GOT3 (cell line): ENCODE measurements around the gene LHFPL6.

ENCODE experiments used
- DNase-seq: peaks from one replicate; lab custom pipeline; 2025; ENCODE audit warnings: mixed read lengths; lab: John Stamatoyannopoulos, UW

Gene LHFPL6

DNA sequence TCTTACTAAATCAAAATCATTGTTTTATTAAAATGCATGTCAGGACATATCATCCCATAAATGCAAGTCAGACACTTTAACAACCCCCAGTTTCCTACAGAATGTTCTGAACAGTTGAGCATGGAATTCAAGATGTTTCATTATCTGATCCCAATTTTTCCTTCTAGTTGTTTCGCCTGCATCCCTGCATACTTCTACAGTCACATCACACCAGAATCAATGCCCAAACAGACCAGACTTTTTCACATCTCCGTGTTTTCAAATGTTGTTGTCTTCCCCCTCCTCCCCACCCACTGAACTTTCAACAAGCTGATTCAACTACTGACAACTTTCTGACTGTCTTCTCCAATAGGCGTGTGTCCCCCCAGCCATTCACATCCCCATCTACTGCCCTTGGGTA, 48.6 kb downstream of the LHFPL6 start:
- DNase-seq: no peak

DNA sequence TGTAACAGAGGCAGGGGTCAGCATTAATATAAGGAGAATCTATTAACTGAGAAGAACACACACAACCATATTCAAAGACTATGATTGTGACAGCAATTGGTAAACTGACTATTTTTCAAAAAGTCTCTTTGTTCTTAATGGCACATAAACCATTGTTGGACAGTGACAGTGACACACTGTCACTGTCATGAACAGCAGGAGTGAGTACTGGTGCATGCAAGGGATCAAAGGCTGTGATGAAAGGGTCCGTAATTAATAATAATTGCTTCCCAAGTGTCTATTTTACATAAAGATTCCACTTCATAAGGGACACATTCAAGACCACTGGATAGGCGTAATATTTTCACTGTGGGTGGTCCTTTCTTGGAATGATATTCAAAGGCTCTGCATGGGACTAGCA, 50.7 kb downstream of the LHFPL6 start:
- no peak for DNase-seq

DNA sequence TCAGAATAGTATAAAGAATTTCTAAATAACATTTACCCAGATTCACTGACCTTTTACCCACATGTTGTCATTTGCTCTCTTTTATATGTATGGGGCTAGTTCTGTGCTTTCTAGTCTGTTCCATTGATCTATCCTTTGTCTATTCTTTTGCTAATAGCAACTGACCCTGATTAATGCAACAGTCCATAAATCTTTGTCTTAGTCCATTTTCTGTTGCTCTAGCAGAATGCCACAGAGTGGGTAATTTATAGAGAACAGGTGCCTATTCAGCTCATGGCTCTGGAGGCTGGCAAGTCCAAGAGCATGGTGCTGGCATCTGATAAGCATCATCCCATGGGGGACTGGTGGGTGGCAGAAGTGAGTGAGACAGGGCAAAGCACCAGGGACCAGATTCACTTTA, 52.1 kb downstream of the LHFPL6 start:
- DNase-seq: no peak

DNA sequence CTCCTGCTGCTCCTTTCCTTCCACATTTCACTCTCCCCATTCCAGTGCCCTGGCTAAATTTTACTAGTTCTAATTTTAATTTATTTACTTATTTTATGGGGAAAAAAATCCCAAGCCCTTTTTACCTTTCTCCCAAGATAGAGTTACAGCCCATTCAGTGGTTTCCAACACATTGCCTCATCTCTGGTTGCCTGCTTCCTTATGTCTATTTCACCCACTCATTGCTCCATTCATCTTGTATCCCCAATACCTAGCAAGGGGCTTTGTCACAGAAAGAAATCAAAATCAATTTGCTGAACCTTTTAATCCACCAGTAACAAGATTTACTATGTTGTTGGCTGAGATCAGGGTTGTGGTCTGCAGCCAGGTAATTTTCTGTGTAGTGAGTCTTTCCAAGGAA, 55.9 kb downstream of the LHFPL6 start:
- no peak for DNase-seq

DNA sequence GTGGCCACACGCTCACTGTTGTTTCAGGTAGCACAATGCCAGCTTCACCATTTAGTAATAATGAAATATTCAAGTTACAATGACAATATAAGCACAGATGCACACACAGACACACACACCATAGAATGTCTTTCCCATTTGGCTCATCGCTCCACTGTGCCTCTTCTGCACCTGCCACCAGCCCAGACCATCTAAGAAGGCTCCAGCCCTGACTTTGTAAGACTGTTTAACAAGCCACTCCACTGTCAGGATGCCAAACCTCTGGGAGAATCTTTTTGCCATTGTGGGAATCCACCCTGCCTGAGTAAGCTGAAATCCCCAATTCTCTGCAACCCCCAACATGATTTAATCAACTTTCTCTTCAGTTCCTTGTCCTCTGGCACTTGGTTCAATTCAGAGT, 60.6 kb downstream of the LHFPL6 start:
- DNase-seq: no peak

DNA sequence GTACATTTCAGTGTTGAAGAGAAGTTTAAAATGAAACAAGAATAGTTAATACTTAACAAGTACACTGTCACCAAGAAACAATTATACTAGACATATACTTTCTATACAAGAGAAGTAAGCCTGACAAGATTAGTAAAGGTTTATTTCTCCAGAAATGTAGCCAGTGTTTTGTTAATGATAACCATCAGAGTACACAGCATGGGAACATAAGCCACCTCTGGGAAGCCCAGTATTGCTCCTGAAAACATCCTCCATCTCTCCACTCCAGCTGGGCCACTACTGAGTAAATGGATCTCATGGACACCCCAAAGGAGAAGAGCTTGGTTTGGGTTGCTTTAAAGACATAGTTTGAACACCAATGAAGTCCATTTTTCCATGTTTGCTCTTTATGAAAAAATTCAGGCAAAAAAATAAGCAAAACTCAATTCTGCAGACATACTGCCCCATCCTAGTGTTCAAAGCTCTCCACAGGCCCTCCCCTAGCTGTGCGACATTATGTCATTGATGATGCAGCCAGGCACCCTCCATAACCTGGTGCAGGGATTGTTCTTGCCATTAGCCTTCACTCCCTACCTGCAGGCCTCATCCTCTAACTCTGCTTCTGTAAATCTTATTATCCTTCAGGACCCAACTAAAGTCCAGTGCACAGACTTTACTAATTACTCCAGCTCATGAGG, 61.9 kb downstream of the LHFPL6 start:
- DNase-seq: no peak

DNA sequence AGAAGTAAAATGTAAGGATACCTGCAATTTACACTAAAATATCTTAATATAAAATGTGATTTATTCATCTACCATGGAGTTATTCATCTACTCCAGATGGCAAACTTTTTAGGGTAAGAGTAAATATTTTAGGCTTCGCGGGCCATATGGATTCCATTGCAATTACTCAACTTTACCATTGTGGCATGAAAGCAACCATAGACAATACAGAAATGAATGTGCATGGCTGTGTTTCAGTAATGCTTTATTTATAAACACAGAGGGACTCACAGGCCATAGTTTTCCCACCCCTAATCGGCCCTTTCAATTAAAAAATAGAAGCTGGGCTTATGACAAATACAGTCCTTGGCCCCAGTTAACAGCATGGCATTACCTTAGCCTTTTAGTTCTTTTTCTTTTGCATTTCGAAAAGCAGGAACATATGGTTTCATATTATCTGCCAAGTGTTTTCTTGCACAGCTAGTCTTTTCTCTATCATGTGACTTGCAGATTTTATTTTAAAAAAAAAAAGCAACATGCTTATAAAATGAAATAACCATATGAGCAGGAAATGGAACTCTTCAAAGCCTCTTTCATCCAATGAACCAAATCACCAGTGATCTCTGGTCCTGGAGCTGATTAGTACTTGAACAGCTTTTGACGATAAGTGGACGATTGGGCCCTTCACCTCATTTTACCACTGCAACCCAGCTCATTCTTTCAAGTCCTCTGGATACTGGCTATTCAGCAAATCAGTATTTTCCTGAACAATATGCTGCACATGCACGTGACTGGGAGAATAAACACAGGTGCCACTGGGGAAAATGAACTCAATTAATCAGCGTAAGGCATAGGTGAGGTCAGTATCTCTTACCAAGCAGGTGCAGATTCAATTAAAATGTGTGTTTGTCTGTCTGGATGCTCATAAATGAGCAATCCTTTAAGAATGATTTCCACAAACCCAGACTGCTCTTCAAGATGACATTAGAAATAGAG, 63.9 kb downstream of the LHFPL6 start:
- DNase-seq: no peak

DNA sequence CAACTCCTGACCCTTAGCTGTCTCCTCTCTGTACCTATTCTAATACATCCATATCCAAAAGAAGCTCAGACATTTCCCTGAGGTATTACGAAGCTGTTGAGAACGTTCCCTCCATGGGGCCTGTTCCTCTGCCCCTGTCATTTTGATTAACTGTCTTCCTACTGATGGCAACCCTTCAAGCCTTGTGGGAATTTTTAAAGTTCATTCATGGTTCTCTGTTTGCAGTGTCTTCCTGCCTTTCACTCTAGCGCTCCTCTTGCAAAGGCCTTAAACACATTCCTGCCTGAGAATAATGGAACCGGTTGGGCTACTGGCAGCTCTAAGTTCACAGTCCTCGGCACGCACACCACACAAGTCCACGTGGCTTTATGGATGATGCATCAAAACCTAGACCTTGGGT, 66.1 kb downstream of the LHFPL6 start:
- no peak for DNase-seq

DNA sequence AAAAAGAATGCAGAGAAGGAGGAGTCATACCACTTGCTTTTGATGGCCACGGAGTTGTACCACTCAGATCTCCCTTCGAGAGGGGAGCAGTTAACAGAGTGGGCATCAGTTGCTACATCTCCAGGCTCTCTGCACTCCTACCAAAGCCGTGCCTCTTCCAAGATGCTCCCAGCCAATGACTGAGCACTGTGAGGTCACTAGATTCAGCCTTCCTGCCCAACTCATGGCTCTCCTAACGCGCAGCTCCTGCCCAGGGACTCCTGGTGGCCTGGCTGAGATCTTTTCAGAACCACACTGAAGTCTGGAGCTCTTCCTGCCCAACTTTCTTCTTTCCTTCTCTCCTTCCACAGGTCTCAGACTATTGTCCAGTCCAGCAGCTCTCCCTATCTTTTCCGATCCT, 66.7 kb downstream of the LHFPL6 start:
- no peak for DNase-seq

DNA sequence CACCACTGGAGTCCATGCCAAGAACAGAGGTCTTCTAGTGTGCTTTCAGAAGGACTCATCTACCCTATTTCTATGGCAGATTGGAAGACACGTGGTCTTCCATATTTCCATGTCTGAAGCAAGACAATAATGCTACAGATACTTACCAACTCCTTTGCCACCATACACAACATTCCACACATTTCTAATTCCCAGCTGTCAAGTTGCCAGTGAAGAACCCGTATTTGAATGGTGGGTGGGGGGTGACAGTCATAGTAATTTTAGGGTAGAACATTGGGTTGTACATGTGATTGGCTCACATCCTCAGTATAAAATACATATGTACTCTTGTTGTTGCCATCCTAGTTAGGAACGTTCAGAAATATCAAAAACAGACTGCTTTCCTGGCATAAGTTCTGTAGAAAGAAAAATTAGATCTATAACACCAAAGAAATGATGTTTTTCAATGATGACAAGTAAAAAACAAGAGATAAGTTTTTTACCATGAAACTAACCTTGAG, 69.3 kb downstream of the LHFPL6 start:
- DNase-seq: no peak

DNA sequence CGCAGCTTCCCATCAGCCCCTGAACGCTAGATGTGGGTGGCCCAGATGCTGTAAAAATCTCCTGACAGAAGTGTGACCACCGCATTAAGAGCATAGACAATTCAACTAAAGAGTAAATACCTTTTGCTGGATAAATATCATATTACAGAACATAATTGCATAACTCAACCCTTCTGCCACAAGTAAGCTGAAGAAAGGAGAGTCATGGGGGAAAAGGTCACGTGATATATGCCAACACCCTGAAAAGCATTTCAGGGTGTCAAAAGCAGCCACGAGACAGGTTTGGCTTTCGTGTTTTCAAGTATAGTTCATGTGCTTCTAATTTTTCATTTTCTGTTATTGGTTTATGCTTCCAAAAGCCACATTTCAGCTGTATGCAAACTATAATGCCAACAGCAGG, 71.3 kb downstream of the LHFPL6 start:
- DNase-seq: no peak

DNA sequence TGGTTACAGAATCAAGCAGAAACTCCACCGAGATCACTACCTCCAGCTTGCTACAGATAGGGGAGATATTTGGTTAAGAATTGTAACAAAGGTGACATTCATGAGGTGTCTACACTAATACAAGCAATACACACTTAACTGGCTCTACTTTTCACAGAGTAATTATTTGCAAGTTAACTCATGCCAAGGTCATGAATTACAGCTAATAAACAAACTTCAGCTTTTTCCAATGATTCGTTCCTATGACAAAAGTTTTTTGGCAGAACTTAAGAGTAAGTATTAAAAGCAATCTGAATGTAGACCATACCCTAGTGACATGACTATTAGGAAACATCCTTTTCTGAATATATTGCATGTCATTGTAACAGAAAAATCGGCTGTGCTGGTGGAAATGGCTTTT, 72.1 kb downstream of the LHFPL6 start:
- DNase-seq: no peak

DNA sequence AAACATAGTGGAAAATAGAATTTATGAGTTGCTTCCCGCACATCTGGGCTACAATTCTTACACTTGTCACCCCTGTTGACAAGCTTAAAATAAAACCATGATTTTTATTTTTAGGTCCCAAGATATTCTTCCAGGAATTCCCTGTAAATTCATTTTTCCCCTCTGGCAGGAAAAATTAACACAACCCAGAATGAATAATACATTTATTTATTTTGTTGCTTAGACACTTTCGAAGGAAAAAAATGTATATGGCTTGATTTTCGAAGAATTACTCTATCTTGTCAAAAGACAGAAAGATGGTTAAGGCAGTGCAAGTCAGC, 74.4 kb downstream of the LHFPL6 start:
- no peak for DNase-seq

DNA sequence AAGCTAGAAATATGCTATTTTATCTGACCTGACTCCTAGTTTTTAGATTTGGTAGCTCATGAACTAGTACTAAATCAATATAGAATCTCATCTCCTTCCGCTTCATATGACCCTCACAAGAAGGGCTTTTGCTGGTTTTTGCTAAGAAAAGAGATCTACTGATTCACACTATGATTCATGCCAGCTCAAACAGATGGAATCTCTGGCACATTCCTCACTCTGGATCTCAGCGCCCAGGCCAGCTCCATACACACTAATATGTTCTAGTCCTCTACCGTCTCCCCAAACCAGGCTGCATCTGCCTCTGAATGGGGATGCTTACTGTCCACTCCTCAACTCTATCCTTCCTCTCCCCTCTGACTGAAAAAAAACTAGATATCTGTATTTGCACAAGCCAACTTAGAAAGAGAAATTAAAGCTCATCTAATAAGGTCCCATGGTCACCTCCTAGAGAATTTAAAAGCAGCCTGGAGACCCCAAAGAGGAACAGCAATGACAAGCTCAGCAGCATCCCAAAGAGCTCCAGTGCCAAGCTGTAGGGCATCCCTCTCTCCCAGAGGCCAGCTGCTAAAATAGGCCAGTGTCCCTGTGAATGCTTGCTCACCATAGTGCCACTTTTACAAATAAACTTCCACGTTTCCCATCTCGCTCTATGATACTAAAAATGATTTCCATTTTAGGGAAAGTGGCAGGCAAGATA, 74.9 kb downstream of the LHFPL6 start:
- DNase-seq: no peak

DNA sequence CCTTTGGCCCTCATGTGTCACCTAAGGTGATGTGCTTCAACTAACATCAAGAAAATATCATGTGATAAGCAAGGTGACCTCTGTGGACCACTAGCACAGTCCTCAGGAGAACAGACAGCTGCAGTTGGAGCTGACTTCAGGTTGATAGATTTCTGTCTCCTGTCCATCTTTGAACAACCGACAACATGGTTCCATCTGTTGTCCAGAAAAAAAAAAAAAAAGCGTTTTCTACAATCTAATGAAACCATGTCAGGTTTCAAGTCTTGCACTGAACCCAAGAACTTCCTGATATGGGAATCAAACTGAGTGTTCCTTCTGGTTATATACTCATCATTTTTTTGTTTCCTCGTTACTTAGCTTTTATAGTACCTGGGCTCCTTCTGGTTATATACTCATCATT, 75.7 kb downstream of the LHFPL6 start:
- DNase-seq: no peak

DNA sequence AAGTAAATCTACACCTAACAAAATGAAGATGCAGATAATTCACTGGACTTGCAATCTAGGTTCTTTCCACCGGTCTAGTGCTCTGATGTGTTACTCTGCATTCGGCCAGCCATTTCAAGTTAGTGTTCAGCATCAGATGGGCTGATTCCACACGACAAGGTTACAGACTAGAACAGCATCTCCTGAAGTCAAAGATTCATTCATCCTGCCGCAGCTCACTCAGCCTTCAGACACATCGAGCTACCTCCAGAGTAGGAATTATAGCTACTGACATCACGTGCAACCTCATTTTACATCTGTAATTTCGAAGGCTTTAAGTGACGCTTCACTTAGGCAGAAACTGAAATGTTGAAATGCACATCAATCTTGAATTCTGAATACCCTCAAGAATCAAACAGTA, 76.5 kb downstream of the LHFPL6 start:
- no peak for DNase-seq

DNA sequence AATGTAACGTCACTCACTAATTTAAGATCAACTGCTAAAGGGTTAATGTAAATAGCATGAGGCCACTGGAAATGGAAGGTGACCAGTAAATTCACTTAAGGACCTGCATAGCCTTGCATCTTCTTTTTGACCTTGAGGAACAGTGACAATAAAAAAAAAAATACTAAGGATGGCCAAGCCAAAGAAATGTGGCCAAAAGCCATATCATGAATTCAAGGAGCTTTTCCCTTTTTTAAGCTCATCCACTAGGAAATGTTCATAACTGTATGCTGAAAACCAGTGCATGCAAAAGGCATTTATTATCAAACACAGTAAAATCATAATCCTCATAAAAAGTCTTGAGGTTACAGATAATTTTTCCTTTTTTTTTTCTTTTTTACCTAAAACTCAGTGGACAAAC, 77.5 kb downstream of the LHFPL6 start:
- DNase-seq: no peak

DNA sequence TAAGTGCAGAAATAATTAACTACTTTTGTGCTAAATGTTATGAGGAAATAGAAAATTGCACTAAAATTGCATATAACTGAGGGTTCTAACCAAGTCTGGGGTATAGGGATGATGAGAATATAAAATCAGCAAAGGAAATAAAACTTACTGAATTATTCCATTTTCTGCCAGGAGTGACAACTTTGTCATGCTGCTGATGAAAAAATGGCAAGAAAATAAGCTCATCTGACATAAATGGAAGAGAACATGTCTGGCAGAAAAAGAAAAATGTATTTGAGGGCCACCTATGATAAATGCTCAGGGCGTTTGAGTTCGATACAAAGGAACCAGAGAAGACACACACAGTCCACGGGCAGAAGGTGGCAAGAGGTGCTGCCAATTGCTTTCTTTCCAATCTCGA, 78.2 kb downstream of the LHFPL6 start:
- no peak for DNase-seq

DNA sequence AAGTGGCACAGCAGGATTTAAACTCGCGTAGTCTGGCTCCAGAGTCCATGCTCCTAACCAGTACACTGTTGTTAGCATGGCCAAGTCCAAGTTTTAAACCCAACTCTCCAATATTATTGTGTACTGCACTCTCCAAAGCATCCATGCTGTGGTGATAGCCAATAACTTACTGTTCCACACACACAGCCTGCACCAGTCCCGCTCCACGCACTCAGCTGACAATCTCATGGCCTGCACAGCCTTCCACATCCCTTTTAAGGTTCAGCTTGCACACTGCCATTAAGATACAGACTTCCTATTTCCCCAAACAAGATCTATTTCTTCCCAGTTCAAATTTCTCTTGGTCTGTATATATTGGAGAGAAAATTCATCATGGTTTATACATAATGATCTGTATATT, 80.7 kb downstream of the LHFPL6 start:
- no peak for DNase-seq

DNA sequence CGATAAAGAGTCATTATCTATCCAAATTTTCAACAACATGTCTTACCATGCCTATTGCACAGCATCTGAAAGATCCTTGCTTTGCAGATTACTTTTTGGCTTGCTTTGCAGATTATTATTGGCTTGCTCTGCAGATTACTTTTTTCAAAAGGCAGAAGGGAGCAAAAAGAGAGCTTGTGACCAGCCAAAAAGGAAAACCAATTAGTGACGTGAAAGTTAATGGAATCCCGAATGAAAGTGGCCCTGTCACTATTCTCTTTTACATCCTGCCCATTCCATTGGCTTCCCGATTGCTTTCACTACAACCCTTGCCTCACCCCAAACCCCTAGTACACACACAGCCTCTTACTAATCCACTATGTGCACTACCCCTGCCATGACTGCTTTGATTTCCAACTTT, 81.3 kb downstream of the LHFPL6 start:
- no peak for DNase-seq

DNA sequence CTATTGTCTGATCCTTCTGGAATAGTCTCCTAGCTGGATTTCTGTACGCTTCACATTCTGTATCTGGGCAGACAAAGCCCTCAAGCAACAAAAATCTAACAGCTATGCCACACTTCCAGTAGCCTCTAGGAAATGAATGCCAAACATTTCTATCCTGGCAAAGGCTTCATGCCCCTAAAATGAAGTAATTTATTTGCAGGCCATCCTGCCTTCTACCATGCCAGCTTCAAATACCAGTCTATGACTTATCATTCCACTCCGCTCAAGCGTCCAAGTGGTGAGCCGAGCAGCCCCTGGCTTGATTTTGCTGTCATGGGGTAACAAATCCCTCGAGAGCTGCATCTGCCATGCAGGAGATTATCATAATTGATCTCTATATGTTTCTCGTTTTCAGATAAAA, 86.9 kb downstream of the LHFPL6 start:
- no peak for DNase-seq

DNA sequence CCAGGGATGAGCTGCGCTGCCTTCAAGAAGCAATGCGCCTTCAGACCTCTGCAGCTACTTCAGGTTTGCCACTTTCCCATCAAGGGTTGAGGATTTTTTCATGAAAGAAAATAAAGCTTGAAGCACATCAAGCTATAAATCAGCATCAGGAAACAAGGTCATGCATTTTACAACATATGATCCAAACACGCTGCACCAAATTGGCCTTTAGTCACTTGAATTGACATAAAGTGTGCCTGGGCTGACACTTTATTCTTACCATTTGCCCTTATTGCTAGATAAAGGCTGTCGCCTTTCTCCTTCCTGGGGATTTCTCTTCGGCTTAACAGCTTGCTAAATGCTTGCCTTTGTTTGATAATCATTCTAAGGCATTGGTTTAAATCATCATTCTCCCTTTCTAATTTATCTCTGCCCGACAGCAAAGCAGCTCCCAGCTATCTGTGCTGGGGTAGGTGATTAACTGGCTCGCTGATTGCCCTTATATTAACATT, 87.7 kb downstream of the LHFPL6 start:
- DNase-seq: no peak

DNA sequence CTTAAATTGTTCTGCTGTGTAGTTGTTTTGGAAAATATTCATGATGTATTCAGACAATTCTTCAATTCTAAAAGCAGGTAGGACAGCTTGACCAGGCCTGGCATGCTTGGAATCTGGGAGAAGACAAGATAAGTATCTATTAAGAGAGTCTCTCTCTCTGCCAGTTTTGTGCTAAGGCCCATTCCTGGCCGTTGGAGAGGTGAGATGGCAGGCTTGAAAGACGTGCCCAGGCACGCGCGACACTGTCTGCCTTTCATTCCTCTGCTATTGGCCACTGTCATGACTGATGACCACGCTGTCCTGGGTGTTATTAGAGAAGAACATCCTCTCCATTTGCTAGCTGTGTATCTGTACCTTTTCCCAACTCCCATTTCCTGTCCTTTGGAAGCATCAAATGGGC, 90.3 kb downstream of the LHFPL6 start:
- DNase-seq: no peak
